HG02571 (cell line): Measurements from ENCODE around the gene RPL7A.
"Not testable (repeated sequence)": the region's sequence is repeated elsewhere in the genome, so short reads cannot be mapped to it uniquely, and the experiment has no call there.

ENCODE experiments used
- ATAC-seq: cut with Tn5 transposase; IDR thresholded peaks from one replicate; pipeline ENCODE4 v1.9.1; 2021; ENCODE audit warnings: mild to moderate bottlenecking, moderate library complexity; ENCODE audit not compliant: unreplicated experiment

The RPL7A gene

GRCh38 chr9:133327834-133328484 is 20.1 kb upstream of the RPL7A start:
- no peak for ATAC-seq

GRCh38 chr9:133329306-133330156 is 18.5 kb upstream of the RPL7A start:
- not testable (repeated sequence) for ATAC-seq

- no peak for ATAC-seq
These were observed 16.8 kb upstream of the RPL7A start for GRCh38 chr9:133331221-133331620.

GRCh38 chr9:133331641-133332380 is 16.2 kb upstream of the RPL7A start:
- no peak for ATAC-seq

GRCh38 chr9:133332381-133332730 is 15.7 kb upstream of the RPL7A start:
- ATAC-seq = no peak

- ATAC-seq = no peak
These were observed 15.0 kb upstream of the RPL7A start for GRCh38 chr9:133333011-133333410.

GRCh38 chr9:133333566-133333965 is 14.5 kb upstream of the RPL7A start:
- ATAC-seq = no peak

GRCh38 chr9:133334161-133334560 is 13.9 kb upstream of the RPL7A start:
- ATAC-seq = no peak

- ATAC-seq = not testable (repeated sequence)
These were observed 13.1 kb upstream of the RPL7A start for GRCh38 chr9:133334888-133335287.

GRCh38 chr9:133335924-133336811 is 11.8 kb upstream of the RPL7A start, which contains the start of gene SURF6:
SURF6 (minus strand) TSS chr9:133336188; CDS start chr9:133336132, 56 bp downstream.
- peak; percentile 78 for ATAC-seq

- ATAC-seq = no peak
These were observed 8.4 kb upstream of the RPL7A start for GRCh38 chr9:133339641-133340040.

GRCh38 chr9:133340256-133340655 is 7.8 kb upstream of the RPL7A start:
- no peak for ATAC-seq

GRCh38 chr9:133340916-133341315 is 7.1 kb upstream of the RPL7A start:
- no peak for ATAC-seq

GRCh38 chr9:133341369-133342068 is 6.5 kb upstream of the RPL7A start:
- ATAC-seq = no peak

GRCh38 chr9:133342069-133342406 is 6.0 kb upstream of the RPL7A start:
- ATAC-seq = no peak

- no peak for ATAC-seq
These were observed 5.4 kb upstream of the RPL7A start for GRCh38 chr9:133342570-133342969.

GRCh38 chr9:133344071-133344470 is 3.9 kb upstream of the RPL7A start:
- no peak for ATAC-seq

- ATAC-seq = no peak
These were observed 3.0 kb upstream of the RPL7A start for GRCh38 chr9:133344979-133345378.

- no peak for ATAC-seq
These were observed 2.4 kb upstream of the RPL7A start for GRCh38 chr9:133345596-133345995.
